Neutrophil (primary cell): ENCODE measurements around the gene UXT.

Experiments used
- H3K27ac ChIP-seq: fragments of 200-600 bp; sonication (generic); 2 replicates; pipeline ENCODE4 v1.5.1; 2016; ENCODE audit warnings: mild to moderate bottlenecking, moderate library complexity
- H3K27me3 ChIP-seq: fragments of 200-600 bp; sonication (generic); 2 replicates; pipeline ENCODE4 v1.6.0; 2016; ENCODE audit warnings: mild to moderate bottlenecking
- H3K36me3 ChIP-seq: fragments of 200-600 bp; sonication (generic); 2 replicates; pipeline ENCODE4 v1.5.1; 2017
- H3K4me1 ChIP-seq, 2 experiments: fragments of 200-600 bp in 1 of 2; sonication (generic) in 1 of 2; 1 replicate in 1 of 2; 2 replicates in 1 of 2; pipeline versions ENCODE4 v1.5.1 to v1.6.1; 2013 to 2016; ENCODE audit warnings: low read depth in 1 of 2, low read length in 1 of 2, mild to moderate bottlenecking in 1 of 2, moderate library complexity in 1 of 2; ENCODE audit not compliant: control insufficient read depth in 1 of 2, insufficient read depth in 1 of 2
- H3K4me3 ChIP-seq, 2 experiments: fragments of 200-600 bp in 1 of 2; sonication (generic) in 1 of 2; 1 replicate in 1 of 2; 2 replicates in 1 of 2; pipeline ENCODE4 v1.5.1; 2013 to 2016; ENCODE audit warnings: low read depth in 1 of 2, low read length in 1 of 2, mild to moderate bottlenecking in 1 of 2, moderate library complexity in 1 of 2
- H3K9me3 ChIP-seq: fragments of 200-600 bp; sonication (generic); 2 replicates; pipeline ENCODE4 v1.5.1; 2016
- CTCF ChIP-seq: fragments of 200-600 bp; sonication (generic); IDR thresholded peaks from 2 replicates; pipeline ENCODE4 v1.5.1; 2016; ENCODE audit warnings: antibody characterized with exemption

The UXT gene

GRCh38 chrX:47658684-47659420 lies at the start of gene UXT:
UXT (minus strand) TSS chrX:47659180; CDS start chrX:47658927, 253 bp downstream.
- Histone ChIP-seq H3K27me3 (no peaks in the 10 kb centered on the region), H3K27ac (peak within 1 kb of the TSS; percentile 97), H3K4me1 (peaks cover 20 to 23% of the 10 kb centered on the region in 2 experiments), H3K4me3 (peak within 1 kb of the TSS; percentile 73 to 87), H3K9me3 (no peaks in the 10 kb centered on the region), H3K36me3 (peaks cover 22% of the 10 kb centered on the region)
- TF ChIP-seq CTCF: no peak

- no peaks in the 10 kb centered on the region for H3K36me3 ChIP-seq
- no peaks in the 10 kb centered on the region for H3K4me1 ChIP-seq
- no peak overlapping the region for H3K27ac ChIP-seq
- no peaks in the 10 kb centered on the region for H3K27me3 ChIP-seq
- H3K4me3 ChIP-seq: no peak overlapping the region
- no peaks in the 10 kb centered on the region for H3K9me3 ChIP-seq
- TF ChIP-seq CTCF: no peak
These were observed 48.2 kb upstream of the UXT start for GRCh38 chrX:47707031-47707780.

GRCh38 chrX:47706575-47706974 lies 47.6 kb upstream of the UXT start:
- TF ChIP-seq CTCF: no peak
- no peaks in the 10 kb centered on the region for H3K4me1 ChIP-seq
- H3K4me3 ChIP-seq: no peak overlapping the region
- no peaks in the 10 kb centered on the region for H3K9me3 ChIP-seq
- H3K27ac ChIP-seq: no peak overlapping the region
- no peaks in the 10 kb centered on the region for H3K36me3 ChIP-seq
- no peaks in the 10 kb centered on the region for H3K27me3 ChIP-seq

GRCh38 chrX:47704736-47705135 lies 45.8 kb upstream of the UXT start:
- Histone ChIP-seq H3K4me3 (no peak overlapping the region), H3K36me3 (no peaks in the 10 kb centered on the region), H3K27me3 (no peaks in the 10 kb centered on the region), H3K4me1 (no peaks in the 10 kb centered on the region), H3K27ac (no peak overlapping the region), H3K9me3 (no peaks in the 10 kb centered on the region)
- no peak for TF ChIP-seq CTCF

GRCh38 chrX:47697181-47697580 lies 38.2 kb upstream of the UXT start:
- peaks cover 0 to 4% of the 10 kb centered on the region in 2 experiments for H3K4me1 ChIP-seq
- H3K4me3 ChIP-seq: no peak overlapping the region
- no peak for TF ChIP-seq CTCF

More at GRCh38 chrX:47697181-47697580, 38.2 kb upstream of the UXT start:
- Histone ChIP-seq H3K36me3 (no peaks in the 10 kb centered on the region), H3K9me3 (no peaks in the 10 kb centered on the region), H3K27me3 (no peaks in the 10 kb centered on the region), H3K27ac (no peak overlapping the region)
